ENCODE measurements around the gene KY.

KY gene

DNA sequence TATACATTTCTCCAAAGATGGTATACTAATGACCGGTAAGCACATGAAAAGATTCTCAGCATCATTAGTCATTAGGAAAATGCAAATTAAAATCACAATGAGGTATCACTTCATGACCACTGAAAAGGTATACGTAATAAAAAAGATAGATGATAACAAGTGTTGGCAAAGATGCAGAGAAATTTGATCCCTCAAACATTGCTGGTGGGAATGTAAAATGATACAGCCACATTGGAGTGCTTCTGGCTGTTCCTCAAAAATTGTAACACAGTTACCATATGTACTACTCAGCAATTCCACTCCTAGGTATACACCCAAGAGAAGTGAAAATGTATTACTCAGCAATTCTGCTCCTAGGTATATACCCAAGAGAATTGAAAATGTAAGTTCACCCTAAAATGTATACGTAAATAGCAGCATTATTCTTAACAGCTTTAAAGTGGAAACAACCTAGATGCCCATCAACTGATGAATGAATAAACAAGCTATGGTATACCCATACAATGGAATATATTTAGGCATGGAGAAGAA is 25.0 kb upstream of the KY start:
- DNase-seq (ENCODE audit: low spot score), result no peak

DNA sequence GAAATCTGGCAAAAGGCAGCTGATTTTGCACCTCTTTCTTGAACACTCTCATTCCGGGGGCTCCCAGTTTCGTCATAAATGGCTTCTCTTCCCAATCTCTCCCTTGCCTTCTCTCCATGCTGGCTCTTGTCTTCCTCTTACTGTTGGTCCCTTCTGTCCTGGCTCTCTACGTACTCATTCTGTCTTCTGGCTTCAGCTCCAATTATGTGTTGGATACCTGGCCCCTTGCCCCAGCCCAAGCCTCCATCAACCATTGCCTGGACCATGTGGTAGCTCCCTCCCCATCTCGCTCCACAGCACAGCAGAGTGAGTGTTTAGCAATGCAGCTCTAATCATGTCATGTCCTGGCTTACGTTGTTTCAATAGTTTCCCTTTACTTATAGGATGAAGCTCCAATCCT is 21.7 kb upstream of the KY start:
- no peak for DNase-seq (ENCODE audit: low spot score)

DNA sequence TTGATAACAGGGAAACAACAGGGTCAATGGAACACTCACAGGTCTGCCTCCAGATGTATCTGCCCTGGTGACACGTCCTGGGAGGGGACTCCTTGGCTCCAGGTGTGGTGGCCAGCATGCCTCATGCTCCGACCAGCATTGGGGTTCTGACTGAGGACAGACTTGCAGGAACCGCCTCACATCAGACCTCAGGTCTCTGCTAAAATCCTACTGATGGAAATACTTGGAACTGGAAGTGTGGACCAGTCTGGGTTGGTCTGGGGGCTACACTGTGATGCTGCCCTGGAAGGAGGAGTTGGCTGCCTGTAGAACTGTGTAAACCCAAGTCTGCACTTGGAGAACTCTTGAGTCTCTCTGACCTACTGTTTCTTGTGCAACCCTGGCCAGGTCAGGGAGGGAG is 17.1 kb upstream of the KY start:
- DNase-seq (ENCODE audit: low spot score), result no peak

DNA sequence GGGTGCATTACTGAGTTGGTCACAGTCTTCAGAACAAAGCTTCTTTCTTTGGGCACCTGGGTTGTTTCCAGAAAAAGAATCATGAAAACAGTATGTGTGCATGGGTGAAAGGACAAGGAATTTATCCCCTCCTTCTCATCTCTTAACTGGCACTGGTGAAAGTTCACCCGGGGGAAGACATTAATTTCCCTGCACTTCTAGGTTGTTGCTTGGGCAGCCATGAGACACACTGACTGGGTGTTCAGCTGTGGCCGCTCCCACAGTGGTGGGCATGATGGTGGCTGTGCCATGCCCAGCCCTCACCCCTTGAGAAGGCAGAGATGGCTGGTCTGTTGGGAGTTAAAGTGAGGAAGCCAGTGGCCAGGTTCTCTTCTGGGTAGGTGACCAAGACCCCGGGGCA is 16.6 kb upstream of the KY start:
- DNase-seq (ENCODE audit: low spot score), result no peak

DNA sequence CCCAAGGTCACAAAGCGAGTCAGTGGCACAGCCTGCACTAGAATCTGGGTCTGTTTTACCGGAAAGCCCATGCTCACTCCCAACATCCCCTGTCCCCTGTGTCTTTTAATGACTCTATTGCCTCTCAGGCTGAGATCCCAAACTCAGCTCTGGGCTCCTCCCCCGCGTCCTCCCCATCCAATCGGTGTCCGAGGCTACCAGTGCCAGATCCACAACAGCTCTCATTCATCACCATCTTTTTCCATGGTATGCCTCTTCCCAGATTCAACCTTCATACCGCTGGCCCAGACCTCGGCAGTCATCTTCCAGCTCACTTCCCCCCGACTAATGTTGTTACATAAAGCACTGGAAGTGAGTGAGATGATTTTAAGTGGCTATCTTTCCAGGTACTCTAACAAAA is 16.1 kb upstream of the KY start:
- DNase-seq (ENCODE audit: low spot score), result no peak

DNA sequence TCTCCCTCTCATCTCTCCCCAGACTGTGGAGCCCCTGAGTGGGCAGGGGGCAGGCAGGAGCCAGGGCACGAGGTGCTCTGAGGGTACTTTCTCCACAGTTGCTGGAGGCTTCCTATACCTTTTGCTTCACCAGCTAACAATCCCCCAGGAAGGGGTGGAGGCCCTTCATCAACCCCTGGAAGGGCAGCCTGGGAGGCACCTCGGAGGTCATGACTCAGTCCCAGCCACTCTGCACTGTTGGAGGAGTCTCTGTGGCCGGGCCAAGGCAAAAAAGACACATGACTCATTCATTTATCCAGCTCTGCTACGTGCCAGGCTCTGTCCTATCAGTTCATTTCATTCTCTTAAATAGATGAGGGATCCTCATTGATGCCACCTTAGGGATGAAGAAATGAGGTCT is 15.6 kb upstream of the KY start:
- no peak for DNase-seq (ENCODE audit: low spot score)

DNA sequence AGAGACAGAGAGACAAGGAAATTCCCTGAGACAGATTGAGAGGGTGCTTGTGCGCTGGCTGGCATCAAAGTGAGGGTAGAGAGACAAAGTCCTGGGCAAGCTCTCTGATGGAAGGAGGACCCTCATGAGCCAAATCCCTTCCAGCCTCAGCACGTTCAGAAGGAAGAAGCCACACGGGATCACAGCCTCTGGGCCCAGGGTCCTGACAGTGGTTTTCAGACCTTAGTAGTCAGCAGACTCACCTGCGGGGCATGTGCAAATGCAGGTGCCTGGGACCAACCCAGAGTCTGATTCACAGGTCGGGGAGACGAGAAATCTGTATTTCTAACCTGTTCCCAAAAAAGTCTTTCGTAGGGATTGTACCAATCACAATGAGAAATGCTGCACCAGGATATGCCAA is 15.2 kb upstream of the KY start:
- DNase-seq (ENCODE audit: low spot score), result no peak

DNA sequence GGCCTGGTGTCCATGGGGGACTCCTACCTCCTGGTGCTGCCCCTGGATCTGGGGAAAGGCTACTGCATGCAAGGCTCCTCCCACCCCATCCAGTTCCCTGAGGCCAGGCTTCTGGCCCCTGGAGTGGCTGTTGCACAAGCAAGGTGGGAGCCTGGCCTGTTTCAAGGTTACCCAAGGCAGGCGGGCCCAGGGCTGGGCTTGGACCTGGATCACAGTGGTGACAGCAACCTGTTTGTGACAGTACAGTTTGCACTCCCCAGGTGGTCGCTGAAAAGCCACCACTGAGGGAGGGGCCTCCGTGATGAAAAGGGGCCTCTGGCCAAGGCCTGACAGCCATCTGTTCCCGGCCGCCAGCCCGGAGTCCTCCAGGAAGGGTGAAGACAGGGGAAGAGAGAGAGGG is 14.4 kb upstream of the KY start:
- DNase-seq (ENCODE audit: low spot score), result peak; percentile 36

DNA sequence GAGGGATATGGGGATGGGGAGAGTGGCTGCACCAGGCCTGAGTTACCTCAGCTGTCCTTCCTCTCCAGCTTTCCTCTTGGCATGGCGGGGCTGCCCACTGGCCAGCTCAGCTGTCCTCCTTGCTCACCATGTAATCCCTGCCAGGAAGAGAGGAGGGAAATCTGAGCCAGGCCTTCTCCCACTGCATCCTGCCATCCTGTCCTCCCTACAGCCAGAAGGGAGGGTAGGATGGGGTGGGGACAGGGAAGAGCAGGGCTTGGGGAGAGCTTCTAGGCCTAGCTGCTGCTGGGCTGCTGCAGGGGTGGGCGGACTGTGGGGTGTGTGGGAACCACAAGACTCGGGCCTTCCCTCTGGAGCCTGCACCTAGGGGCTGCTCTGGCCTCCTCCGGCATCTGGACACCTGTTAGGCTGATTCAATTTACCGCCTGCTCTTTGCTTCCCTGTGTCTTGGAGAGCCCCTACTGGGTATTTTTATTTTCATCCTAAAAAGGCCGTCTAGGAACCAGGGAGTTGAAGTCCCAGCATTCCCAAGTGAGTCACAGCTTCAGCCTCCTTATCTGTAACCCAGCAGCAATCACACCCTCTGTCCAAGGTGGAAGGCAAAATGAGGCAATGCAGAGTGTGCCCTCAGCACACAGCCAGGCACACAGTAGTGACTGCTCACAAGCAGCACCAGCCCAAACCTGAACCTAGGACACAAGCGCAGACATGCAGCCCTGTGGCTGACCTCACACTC is 13.1 kb upstream of the KY start:
- no peak for DNase-seq (ENCODE audit: low spot score)

DNA sequence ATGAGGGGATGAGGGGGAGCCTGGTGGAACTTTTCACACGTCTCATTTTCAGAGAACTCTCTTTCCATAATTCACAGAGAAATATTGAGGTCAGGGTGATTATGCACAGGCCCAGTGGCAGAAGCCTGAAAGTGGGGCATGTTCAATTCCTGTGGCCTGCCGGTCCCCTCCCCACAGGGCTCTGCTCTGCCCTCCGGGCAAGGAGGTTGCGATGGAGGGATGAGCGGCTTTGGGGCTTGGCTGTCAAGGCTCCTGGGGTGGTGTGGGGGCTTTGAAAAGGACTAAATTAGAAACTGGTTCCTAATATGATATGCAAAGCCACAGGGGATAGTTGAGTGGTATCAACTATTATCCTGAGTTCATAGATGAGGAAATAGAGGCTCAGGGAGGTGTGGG is 9.2 kb upstream of the KY start:
- no peak for DNase-seq (ENCODE audit: low spot score)

DNA sequence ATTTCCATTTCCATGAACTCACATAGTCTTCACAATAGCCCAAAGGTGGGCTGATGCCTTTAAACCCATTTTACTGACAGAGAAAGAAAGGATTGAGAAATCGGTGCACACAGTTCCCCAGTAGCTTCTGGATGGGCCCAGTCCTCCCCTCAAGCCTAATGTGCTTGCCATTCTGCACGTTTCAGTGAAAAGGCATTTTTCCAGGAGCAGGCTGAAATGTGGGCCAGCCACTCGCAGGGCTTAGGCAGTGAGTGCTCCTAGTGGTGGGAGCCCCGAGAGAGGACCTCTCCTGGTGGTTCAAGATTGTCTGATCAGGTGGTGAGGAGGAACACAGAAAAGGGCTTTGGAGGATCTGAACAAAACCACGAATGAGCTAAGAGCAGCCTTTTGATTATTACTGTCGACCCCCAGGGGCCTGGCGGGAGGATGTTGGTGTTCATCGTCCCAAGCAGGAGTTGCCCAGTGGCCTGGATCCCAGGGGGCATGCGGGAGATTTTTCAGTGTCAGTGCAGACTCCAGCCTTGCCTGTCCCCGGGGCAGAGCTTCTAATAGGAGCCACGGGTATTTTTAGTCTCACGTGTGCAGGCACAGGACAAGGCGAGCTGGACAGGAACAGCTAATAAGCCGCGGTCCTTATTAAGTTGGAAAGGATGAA is 8.7 kb upstream of the KY start:
- DNase-seq (ENCODE audit: low spot score), result no peak

DNA sequence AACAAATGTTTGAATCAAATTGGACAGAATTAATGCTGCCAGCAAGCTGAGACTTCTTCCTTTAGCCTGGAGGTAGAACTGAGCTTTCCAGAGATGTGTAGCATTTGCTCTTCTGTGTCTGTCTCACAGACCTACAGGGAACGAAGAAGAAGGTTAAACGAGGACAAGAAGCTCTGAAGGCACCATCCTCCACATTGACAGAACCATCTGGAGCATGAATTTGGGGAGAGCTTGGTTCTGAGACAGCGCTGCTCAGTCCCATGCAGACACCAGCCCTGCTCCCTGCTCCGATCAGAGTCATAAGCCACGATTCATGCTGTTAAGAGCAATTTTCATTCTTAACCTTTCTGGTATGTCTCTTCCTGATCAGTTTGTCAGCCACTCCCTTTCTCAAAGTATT is 7.7 kb upstream of the KY start:
- DNase-seq (ENCODE audit: low spot score), result no peak

DNA sequence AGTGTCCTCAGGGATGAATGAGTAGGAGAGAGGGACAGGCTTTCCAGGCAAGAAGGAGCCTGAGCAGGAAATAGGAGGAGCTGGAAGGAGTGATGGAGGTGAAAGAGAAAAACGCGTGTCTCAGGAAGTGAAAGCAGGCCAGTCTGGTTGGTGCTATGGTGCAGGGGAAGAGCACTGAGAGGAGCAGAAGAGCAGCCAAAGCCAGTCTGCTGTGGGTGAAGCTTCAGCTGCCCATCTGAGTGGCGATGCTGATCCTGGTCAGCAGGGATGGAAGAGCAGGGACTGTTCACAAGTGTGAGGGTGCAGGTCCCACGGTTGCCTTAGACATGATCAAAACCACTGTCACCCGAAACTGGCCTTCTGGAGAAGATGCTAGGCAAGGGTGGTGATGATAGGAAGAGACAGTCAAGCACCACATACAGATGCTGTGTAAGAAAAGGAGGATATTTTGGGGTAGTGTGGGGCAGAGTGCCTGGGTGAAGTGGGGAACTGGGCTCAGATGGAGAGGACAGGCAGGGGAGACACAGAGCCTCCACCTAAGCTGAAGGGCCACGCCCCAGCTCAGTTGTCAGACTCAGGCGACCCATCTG is 5.5 kb upstream of the KY start:
- no peak for DNase-seq (ENCODE audit: low spot score)

DNA sequence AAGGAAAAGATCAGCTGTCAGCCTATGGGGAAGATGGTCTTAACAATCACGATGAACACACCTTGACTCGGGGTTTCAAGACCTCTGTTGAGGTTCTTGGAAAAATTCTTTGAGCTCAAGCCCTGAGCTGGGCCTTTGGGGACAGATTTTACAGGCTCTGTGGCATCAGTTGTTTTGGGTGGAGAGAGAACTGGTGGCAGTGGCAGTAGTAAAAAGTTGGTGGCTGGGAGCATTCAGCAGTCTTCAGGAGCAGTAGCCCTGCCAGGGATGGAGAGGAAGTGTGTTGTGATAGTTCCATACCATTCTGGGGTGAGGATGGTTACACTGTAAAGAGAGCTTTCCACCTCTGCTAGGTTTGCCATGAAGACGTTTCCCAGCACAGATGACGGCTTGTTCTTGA is 4.9 kb upstream of the KY start:
- DNase-seq (ENCODE audit: low spot score), result no peak

DNA sequence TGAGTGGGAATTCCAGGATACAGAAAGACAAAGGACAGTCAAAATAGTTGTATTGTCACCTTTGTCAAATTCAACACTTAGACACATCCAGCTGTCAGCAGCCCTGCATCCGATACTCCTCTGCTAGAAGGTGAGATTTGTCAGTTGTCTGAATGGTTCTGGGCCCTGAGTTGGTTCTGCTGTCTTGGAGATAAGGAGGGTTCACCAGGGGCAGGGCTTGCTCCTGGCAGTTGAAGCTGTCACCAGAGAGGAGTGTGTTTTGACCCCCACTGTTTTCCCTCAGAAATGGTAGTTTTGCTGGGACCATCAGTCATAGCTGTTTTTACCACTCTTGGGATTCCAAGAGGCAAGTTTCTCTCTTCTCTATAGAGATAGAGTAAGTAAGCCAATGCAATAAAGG is 3.2 kb upstream of the KY start:
- DNase-seq (ENCODE audit: low spot score), result no peak

DNA sequence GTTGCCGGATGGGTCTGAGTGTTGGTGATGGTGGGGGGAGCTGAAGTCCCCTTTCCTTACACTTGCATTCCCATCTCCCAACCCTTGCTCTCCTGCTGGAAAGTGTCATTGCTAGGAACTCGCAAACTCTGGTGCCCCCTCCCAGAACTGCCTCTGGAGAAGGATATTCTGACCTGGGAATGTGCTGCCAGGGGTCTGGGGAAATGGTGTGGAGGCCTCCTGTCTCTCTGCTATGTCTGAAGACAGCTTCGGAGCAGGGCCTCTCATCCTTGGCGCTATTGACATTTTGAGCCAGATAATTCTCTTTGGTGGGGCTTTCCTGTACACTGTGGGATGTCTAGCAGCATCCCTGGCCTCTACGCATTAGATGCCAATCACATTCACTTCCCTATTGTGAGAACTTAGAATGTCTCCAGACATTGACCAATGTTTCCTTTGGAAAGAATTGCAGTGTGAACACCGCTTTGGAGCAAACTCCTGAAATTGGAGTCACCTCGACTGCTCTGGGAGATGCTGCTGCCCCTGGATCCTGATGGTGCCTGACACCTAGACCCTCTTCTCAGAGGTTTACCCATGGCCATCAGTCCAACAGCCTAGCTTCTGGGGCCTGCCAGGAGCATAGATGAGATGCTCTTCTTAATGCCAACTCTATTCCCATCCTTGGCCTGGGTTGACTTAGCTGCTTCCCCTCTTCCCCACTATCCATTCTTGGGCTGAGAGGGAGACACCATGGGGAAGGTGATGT is 2.2 kb upstream of the KY start:
- no peak for DNase-seq (ENCODE audit: low spot score)

DNA sequence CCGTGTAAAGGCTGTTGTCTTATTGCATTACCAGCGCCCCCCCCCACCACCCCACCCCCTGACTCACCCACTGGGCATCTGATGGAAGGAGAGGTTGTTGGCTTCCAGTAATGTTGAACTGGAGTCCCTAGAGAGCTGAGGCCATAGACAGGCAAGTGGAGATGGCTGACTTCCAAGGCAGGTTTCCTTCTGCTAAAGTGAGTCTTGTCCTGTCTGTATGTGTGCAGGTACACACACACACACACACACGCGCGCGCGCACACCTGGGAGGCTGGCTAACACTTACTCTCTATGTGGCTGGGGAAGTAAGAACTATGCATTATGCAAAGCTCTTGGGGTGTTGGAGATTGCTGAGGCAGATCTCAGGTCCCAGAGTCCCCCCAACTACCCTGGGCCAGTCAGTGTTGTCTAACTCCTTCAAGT is 1.6 kb upstream of the KY start:
- no peak for DNase-seq (ENCODE audit: low spot score)

DNA sequence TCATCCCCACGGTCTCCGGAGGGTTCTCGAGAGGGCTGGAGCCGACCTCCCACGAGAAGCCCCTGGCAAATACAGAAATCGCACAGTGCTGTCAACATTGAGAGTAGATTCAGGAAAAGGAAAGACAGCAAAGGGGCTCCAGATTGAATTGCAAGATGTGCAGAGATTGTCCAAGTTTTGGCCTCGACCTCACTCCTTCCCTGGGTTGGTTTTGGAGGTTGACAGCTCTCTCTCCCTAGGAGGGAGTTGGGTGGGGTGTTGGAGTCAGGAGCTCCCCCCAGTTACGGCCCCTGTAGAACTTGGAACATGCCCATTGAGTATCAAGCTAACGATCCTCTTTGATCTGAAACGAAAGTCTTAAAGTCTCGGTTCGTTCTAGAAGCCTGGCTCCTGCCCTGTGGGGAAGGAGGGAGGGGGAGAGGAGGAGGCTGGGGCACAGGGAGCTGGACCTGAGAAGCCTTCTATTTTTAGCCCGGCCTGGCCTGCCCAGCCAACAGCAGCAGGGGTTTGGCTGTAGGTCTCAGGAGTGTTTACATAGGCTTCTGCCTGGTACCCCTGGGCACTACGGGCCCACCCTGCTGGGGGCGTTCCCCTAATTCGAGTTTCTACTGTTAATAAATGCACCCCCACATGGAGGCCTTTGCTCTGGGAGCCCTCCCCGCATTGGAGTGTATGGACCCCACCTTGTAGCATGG is 672 bp upstream of the KY start:
- peak; percentile 23 for DNase-seq (ENCODE audit: low spot score)

DNA sequence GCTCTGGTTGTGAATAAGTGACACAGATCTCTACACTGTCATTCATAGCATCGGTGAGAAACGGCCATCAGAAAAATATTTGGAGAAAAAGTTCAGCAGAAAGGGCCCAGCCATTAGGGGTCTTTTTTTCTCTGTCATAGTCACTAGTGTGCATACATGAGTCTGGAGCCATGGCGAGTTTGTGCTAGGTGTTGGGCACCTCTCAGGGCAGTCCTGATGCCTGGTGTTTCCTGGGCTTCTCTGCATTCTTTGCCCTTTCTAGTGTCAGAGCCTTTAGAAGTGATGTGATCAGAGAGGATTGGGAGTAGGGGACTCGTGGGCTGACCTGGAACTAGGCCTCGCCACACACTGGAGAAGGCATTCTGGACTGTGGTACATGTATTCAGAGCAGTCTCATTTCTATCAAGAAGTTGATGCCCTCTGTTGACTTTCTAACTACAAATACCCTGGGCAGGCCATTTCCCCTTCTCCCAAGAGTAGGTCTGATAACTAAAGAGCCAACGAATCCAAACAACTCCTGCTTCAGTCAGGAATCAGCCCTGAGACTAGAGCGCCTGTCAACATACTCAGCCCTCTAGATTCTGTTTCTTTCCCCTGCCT is 1.6 kb downstream of the KY start:
- no peak for DNase-seq (ENCODE audit: low spot score)

DNA sequence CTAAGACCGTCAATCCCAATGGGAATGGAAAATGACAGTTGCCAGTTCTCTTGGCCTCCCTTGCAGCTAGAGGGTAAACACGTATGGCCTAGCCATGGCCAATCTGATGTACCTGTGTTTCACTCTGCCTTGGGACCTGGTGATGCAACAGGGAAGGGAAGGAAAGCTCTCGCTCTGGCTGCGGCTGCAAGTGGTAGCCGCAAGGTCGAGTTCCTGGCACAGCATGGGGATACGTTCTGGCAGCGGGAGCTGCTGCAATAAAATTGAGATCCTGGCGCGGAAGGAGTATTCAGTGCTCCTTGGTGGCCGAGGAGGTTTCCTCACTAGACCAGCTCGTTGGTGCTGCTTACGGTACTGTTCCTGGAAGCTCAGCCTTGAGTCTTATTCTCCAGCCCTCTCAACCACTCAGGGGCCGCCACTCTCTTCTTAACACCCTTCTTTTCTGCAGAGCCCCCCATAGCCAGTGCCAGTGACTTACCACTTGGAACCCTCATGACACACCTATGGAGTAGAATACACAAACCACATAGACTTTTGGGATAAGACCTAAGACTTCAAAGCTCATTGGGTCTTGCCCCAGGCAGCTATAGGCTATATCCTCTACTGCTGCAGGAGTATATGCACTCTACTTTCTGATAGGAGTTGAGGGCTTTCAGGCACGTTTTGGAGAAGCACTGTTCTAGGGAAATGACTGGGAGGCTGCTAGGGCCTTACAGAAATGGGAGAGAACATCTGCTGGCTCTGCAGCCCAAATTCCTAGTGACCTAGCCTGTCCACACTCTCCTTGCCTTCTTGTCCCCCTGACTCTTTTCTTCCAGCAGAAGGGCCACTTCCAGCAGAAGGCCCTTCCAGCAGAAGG is 2.7 kb downstream of the KY start:
- DNase-seq (ENCODE audit: low spot score), result no peak

Data from SK-N-DZ (cell line).